ENCODE results near the gene DGCR8.
A peak's percentile ranks its signal among the peaks of the same experiment; 100 is the strongest.

The DGCR8 gene

GRCh38 chr22:20079745-20080444 is at the start of gene DGCR8:
TSS of gene DGCR8 (plus strand) at chr22:20080241. CDS start at chr22:20085964, 5,723 bp downstream.
- peak; percentile 61 for DNase-seq (ENCODE audit: low read depth)

GRCh38 chr22:20031732-20032406 is 48.2 kb upstream of the DGCR8 start:
- DNase-seq (ENCODE audit: low read depth): no peak

GRCh38 chr22:20032407-20032991 is 47.5 kb upstream of the DGCR8 start:
- DNase-seq (ENCODE audit: low read depth): no peak

GRCh38 chr22:20033045-20033706 is 46.9 kb upstream of the DGCR8 start:
- no peak for DNase-seq (ENCODE audit: low read depth)

- no peak for DNase-seq (ENCODE audit: low read depth)
These were observed 45.9 kb upstream of the DGCR8 start for GRCh38 chr22:20034143-20034542.

GRCh38 chr22:20035375-20036083 is 44.5 kb upstream of the DGCR8 start:
- no peak for DNase-seq (ENCODE audit: low read depth)

- DNase-seq (ENCODE audit: low read depth): no peak
These were observed 44.0 kb upstream of the DGCR8 start for GRCh38 chr22:20036084-20036482.

- no peak for DNase-seq (ENCODE audit: low read depth)
These were observed 43.3 kb upstream of the DGCR8 start for GRCh38 chr22:20036535-20037392.

GRCh38 chr22:20037419-20037818 is 42.6 kb upstream of the DGCR8 start:
- DNase-seq (ENCODE audit: low read depth): no peak

- no peak for DNase-seq (ENCODE audit: low read depth)
These were observed 41.5 kb upstream of the DGCR8 start for GRCh38 chr22:20038574-20038973.

- no peak for DNase-seq (ENCODE audit: low read depth)
These were observed 40.2 kb upstream of the DGCR8 start for GRCh38 chr22:20039683-20040325.

GRCh38 chr22:20040327-20041200 is 39.5 kb upstream of the DGCR8 start:
- no peak for DNase-seq (ENCODE audit: low read depth)

GRCh38 chr22:20043057-20043996 is 36.7 kb upstream of the DGCR8 start:
- no peak for DNase-seq (ENCODE audit: low read depth)

- DNase-seq (ENCODE audit: low read depth): no peak
These were observed 36.1 kb upstream of the DGCR8 start for GRCh38 chr22:20043997-20044342.

GRCh38 chr22:20044495-20045151 is 35.4 kb upstream of the DGCR8 start:
- DNase-seq (ENCODE audit: low read depth): no peak

GRCh38 chr22:20046730-20047129 is 33.3 kb upstream of the DGCR8 start:
- no peak for DNase-seq (ENCODE audit: low read depth)

GRCh38 chr22:20051927-20052308 is 28.1 kb upstream of the DGCR8 start:
- no peak for DNase-seq (ENCODE audit: low read depth)
